HG02870 (cell line): ENCODE results near the gene NOLC1.
"Not testable (repeated sequence)": the region's sequence is repeated elsewhere in the genome, so short reads cannot be mapped to it uniquely, and the experiment has no call there.

Experiments
- ATAC-seq: cut with Tn5 transposase; IDR thresholded peaks from one replicate; pipeline ENCODE4 v1.9.1; 2021; ENCODE audit warnings: mild to moderate bottlenecking, moderate library complexity; ENCODE audit not compliant: unreplicated experiment

The NOLC1 gene

GRCh38 chr10:102153093-102153620 lies 968 bp downstream of the NOLC1 start:
- ATAC-seq = no peak

GRCh38 chr10:102154466-102155116 lies 2.4 kb downstream of the NOLC1 start:
- ATAC-seq = no peak

- no peak for ATAC-seq
These were observed 5.0 kb downstream of the NOLC1 start for GRCh38 chr10:102157224-102157623.

GRCh38 chr10:102159051-102159597 lies 6.9 kb downstream of the NOLC1 start:
- no peak for ATAC-seq

- no peak for ATAC-seq
These were observed 7.6 kb downstream of the NOLC1 start for GRCh38 chr10:102159831-102160230.

GRCh38 chr10:102163342-102163989 lies 11.3 kb downstream of the NOLC1 start:
- no peak for ATAC-seq

- no peak for ATAC-seq
These were observed 15.7 kb downstream of the NOLC1 start for GRCh38 chr10:102167861-102168260.

- no peak for ATAC-seq
These were observed 18.4 kb downstream of the NOLC1 start for GRCh38 chr10:102170602-102171001.

GRCh38 chr10:102172288-102172687 lies 20.1 kb downstream of the NOLC1 start:
- no peak for ATAC-seq

- no peak for ATAC-seq
These were observed 23.2 kb downstream of the NOLC1 start for GRCh38 chr10:102175415-102175814.

GRCh38 chr10:102184606-102185005 lies 32.4 kb downstream of the NOLC1 start:
- no peak for ATAC-seq

GRCh38 chr10:102185272-102185671 lies 33.1 kb downstream of the NOLC1 start:
- ATAC-seq = no peak

- no peak for ATAC-seq
These were observed 33.8 kb downstream of the NOLC1 start for GRCh38 chr10:102185811-102186527.

- ATAC-seq = no peak
These were observed 36.2 kb downstream of the NOLC1 start for GRCh38 chr10:102188298-102188940.

- ATAC-seq = not testable (repeated sequence)
These were observed 37.0 kb downstream of the NOLC1 start for GRCh38 chr10:102188941-102189898.

- ATAC-seq = no peak
These were observed 39.8 kb downstream of the NOLC1 start for GRCh38 chr10:102191956-102192355.

- no peak for ATAC-seq
These were observed 43.2 kb downstream of the NOLC1 start for GRCh38 chr10:102195296-102195870.

- ATAC-seq = no peak
These were observed 44.7 kb downstream of the NOLC1 start for GRCh38 chr10:102196893-102197292.

GRCh38 chr10:102198027-102198426 lies 45.8 kb downstream of the NOLC1 start:
- ATAC-seq = no peak
